Right lobe of liver (tissue), 4 donors: ENCODE data around the gene CGB1.

Experiments
- POLR2A ChIP-seq: fragments of 450-650 bp; IDR thresholded peaks from one replicate; pipeline ENCODE4 v1.6.1; 2017; ENCODE audit warnings: antibody characterized with exemption, mild to moderate bottlenecking
- TF ChIP-seq, protein P1 (sequence below), 4 donors: fragments of 200-600 bp in 3 of 4; fragments of 450-650 bp in 1 of 4; IDR thresholded peaks; one replicate each; pipeline versions ENCODE4 v1.5.1 to v1.8.0; 2016 to 2022; ENCODE audit warnings: antibody characterized with exemption in 4 of 4, mild to moderate bottlenecking in 2 of 4
- donor health status: DM: no; HTN: no; CAD: no.
- donor health status: DM: no; HTN: no; CAD: no.
- donor health status: DM: no; HTN: yes; CAD: no.

DNA sequence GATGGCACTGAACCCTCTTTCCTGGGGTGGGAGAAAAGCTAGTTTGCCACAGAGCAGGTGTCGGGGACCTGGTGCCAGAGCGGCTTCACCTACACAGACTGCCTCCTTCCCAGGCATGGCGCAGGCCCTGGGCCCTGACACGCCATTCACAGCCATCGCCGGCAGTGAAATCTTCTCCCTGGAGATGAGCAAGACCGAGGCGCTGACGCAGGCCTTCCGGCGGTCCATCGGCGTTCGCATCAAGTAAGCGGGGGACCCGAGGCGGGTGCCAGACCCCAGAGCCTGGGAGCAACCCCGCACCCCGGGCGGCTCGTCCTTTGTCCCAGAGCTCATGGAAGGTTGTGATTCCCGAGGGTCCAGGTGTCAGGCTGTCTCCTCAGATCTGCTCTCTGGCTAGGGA is 29.8 kb downstream of the CGB1 start:
- TF ChIP-seq, protein P1, sequence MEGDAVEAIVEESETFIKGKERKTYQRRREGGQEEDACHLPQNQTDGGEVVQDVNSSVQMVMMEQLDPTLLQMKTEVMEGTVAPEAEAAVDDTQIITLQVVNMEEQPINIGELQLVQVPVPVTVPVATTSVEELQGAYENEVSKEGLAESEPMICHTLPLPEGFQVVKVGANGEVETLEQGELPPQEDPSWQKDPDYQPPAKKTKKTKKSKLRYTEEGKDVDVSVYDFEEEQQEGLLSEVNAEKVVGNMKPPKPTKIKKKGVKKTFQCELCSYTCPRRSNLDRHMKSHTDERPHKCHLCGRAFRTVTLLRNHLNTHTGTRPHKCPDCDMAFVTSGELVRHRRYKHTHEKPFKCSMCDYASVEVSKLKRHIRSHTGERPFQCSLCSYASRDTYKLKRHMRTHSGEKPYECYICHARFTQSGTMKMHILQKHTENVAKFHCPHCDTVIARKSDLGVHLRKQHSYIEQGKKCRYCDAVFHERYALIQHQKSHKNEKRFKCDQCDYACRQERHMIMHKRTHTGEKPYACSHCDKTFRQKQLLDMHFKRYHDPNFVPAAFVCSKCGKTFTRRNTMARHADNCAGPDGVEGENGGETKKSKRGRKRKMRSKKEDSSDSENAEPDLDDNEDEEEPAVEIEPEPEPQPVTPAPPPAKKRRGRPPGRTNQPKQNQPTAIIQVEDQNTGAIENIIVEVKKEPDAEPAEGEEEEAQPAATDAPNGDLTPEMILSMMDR (IDR thresholded peaks at IDR 0.05) = no peak
- no peak for TF ChIP-seq POLR2A
